Endothelial cell of umbilical vein (primary cell): ENCODE results near the gene CTAG1A. TPM values are rescaled to one million over a fixed set of nuclear protein-coding genes. Genes with fewer than 3 reads are reported as not detected.

Experiments
- BruUV-seq: library from RNA; stranded (reverse); fragments of 400-500 nt; replicated peaks from 2 replicates; lab custom pipeline; 2021; lab: Mats Ljungman, UMichigan
- CTCF ChIA-PET: fragments of 300-600, 350-600 bp; sonication (Branson Sonifier 250); formaldehyde crosslinking; loops from one replicate; lab custom pipeline; 2021; ENCODE audit warnings: antibody characterized with exemption, inconsistent platforms; lab: Charles Lee
- POLR2A ChIA-PET: fragments of 300-600, 350-600 bp; sonication (Branson Sonifier 250); formaldehyde crosslinking; loops from one replicate; lab custom pipeline; 2021; ENCODE audit warnings: antibody characterized with exemption, inconsistent platforms; lab: Charles Lee
- DNase-seq: peaks from one replicate; pipeline ENCODE4 v3.0.0-alpha.2; 2011; ENCODE audit warnings: low read depth, low spot score
- FAIRE-seq: peaks from 2 replicates; lab custom pipeline; 2011; peaks lifted over from hg19 to GRCh38; lab: Jason Lieb, UNC
- H2AFZ ChIP-seq: 2 replicates; pipeline ENCODE4 v1.6.0; 2012; ENCODE audit warnings: low read depth, low read length, control low read depth, inconsistent platforms
- H3K27ac ChIP-seq: 2 replicates; pipeline ENCODE4 v1.5.1; 2011; ENCODE audit warnings: low read depth, mild to moderate bottlenecking, control low read depth, low read length, moderate library complexity; ENCODE audit not compliant: insufficient read depth
- H3K27me3 ChIP-seq, 2 experiments: 2 replicates each; pipeline versions ENCODE4 v1.6.0 to v1.6.1; 2011; ENCODE audit warnings: low read length in 2 of 2, mixed read lengths in 1 of 2; ENCODE audit not compliant: control insufficient read depth in 2 of 2, insufficient read depth in 2 of 2
- H3K36me3 ChIP-seq, 2 experiments: 2 replicates in 1 of 2; 3 replicates in 1 of 2; pipeline ENCODE4 v1.5.1; 2011; ENCODE audit warnings: low read length in 2 of 2, mild to moderate bottlenecking in 1 of 2, moderate library complexity in 1 of 2; ENCODE audit not compliant: control insufficient read depth in 2 of 2, insufficient read depth in 2 of 2; ENCODE audit errors: extremely low read depth in 1 of 2
- H3K4me1 ChIP-seq: 3 replicates; pipeline ENCODE4 v1.5.1; 2011; ENCODE audit warnings: mild to moderate bottlenecking, low read length; ENCODE audit not compliant: control insufficient read depth, insufficient read depth; ENCODE audit errors: extremely low read depth
- H3K4me2 ChIP-seq: 2 replicates; pipeline ENCODE4 v1.6.1; 2011; ENCODE audit warnings: low read length, control low read depth, mixed read lengths; ENCODE audit not compliant: insufficient read depth
- H3K4me3 ChIP-seq, 3 experiments: fragments of 200-600 bp in 1 of 3; sonication (generic), shearing (Covaris generic) in 1 of 3; replicated peaks in 1 of 3; 2 replicates each; pipeline ENCODE4 v1.5.1; 2011 to 2016; ENCODE audit warnings: control low read depth in 3 of 3, low read length in 3 of 3, mild to moderate bottlenecking in 2 of 3, inconsistent platforms in 1 of 3, low read depth in 1 of 3, moderate library complexity in 1 of 3; ENCODE audit not compliant: insufficient read depth in 1 of 3
- H3K79me2 ChIP-seq: 2 replicates; pipeline ENCODE4 v1.6.0; 2012; ENCODE audit warnings: low read length, inconsistent platforms; ENCODE audit not compliant: control insufficient read depth, insufficient read depth
- H3K9ac ChIP-seq: replicated peaks from 2 replicates; pipeline ENCODE3; 2011; ENCODE audit warnings: low read length, control low read depth; ENCODE audit not compliant: insufficient read depth; ENCODE audit errors: extremely low read depth
- H3K9me1 ChIP-seq: replicated peaks from 3 replicates; pipeline ENCODE4 v1.6.0; 2011; ENCODE audit warnings: mild to moderate bottlenecking, low read length; ENCODE audit not compliant: control insufficient read depth, insufficient read depth; ENCODE audit errors: extremely low read depth
- H3K9me3 ChIP-seq: replicated peaks from 2 replicates; pipeline ENCODE4 v1.5.1; 2012; ENCODE audit warnings: low read length, inconsistent platforms; ENCODE audit not compliant: control insufficient read depth, insufficient read depth
- H4K20me1 ChIP-seq: replicated peaks from 2 replicates; pipeline ENCODE3; 2011; ENCODE audit warnings: mild to moderate bottlenecking, low read length; ENCODE audit not compliant: control insufficient read depth, insufficient read depth; ENCODE audit errors: extremely low read depth
- EZH2 ChIP-seq: IDR thresholded peaks from 2 replicates; pipeline ENCODE4 v1.6.1; 2012; ENCODE audit warnings: borderline replicate concordance, low read depth, mild to moderate bottlenecking, moderate library complexity, low read length, inconsistent platforms; ENCODE audit not compliant: severe bottlenecking
- FOS ChIP-seq: IDR thresholded peaks from 2 replicates; pipeline ENCODE4 v1.6.1; 2011; ENCODE audit warnings: mild to moderate bottlenecking, low read length, moderate library complexity, borderline replicate concordance; ENCODE audit not compliant: insufficient read depth
- JUN ChIP-seq: IDR thresholded peaks from 2 replicates; pipeline ENCODE4 v1.6.1; 2011; ENCODE audit warnings: borderline replicate concordance, low read depth; ENCODE audit not compliant: insufficient read length, insufficient read depth
- MYC ChIP-seq: IDR thresholded peaks from one replicate; pipeline ENCODE4 v1.6.1; 2011; ENCODE audit warnings: mild to moderate bottlenecking, low read depth, low read length
- POLR2A ChIP-seq: IDR thresholded peaks from 2 replicates; pipeline ENCODE4 v1.6.1; 2012; ENCODE audit warnings: low read depth, mild to moderate bottlenecking, control low read depth, low read length
- POLR2AphosphoS5 ChIP-seq: IDR thresholded peaks from 2 replicates; pipeline ENCODE4 v1.6.1; 2012; ENCODE audit warnings: low read depth, mild to moderate bottlenecking, control low read depth, low read length, moderate library complexity; ENCODE audit not compliant: insufficient read depth
- dilution Hi-C: fragments of 300-500 bp; cut with MboI; formaldehyde crosslinking; loops from one replicate; pipeline ENCODE4 v1.15.0; 2019; ENCODE audit warnings: low sequenced_read_pairs; ENCODE audit not compliant: extremely low pct_ligation_motif_present
- intact Hi-C: fragments of 100-400 bp; cut with micrococcal nuclease; formaldehyde crosslinking; loops from one replicate; pipeline ENCODE4 v1.10.0; 2022
- polyA plus RNA-seq, 4 experiments: library from polyadenylated mRNA; depleted of rRNA in 3 of 4; stranded (reverse) in 3 of 4; unstranded in 1 of 4; fragments of >200 nt; gene quantifications; 2 replicates each; pipeline versions ENCODE4 v1.2.1 to v1.2.3, GENCODE V29; 2011 to 2012; ENCODE audit warnings: missing spikeins in 1 of 4
- total RNA-seq: library from RNA; stranded (reverse); gene quantifications from 2 replicates; pipeline ENCODE4 v1.2.3, GENCODE V29; 2021
- TF ChIP-seq, protein P1 (sequence below), 2 donors: IDR thresholded peaks; 1 replicate in 1 of 2; 2 replicates in 1 of 2; pipeline ENCODE4 v1.5.1; 2011; ENCODE audit warnings: low read length in 2 of 2, mild to moderate bottlenecking in 2 of 2, moderate library complexity in 2 of 2, control low read depth in 1 of 2, inconsistent platforms in 1 of 2, low read depth in 1 of 2; ENCODE audit not compliant: insufficient read depth in 1 of 2; ENCODE audit errors: extremely low read depth in 1 of 2
- TF ChIP-seq, protein P2 (sequence below): IDR thresholded peaks from 2 replicates; pipeline ENCODE4 v1.6.1; 2011; ENCODE audit not compliant: insufficient read depth, insufficient read length

Gene CTAG1A
- total and polyA plus RNA-seq, 2 donors (not counting 3 experiments of a cell fraction or from before 2014, with no cell fraction given) = not detected

DNA sequence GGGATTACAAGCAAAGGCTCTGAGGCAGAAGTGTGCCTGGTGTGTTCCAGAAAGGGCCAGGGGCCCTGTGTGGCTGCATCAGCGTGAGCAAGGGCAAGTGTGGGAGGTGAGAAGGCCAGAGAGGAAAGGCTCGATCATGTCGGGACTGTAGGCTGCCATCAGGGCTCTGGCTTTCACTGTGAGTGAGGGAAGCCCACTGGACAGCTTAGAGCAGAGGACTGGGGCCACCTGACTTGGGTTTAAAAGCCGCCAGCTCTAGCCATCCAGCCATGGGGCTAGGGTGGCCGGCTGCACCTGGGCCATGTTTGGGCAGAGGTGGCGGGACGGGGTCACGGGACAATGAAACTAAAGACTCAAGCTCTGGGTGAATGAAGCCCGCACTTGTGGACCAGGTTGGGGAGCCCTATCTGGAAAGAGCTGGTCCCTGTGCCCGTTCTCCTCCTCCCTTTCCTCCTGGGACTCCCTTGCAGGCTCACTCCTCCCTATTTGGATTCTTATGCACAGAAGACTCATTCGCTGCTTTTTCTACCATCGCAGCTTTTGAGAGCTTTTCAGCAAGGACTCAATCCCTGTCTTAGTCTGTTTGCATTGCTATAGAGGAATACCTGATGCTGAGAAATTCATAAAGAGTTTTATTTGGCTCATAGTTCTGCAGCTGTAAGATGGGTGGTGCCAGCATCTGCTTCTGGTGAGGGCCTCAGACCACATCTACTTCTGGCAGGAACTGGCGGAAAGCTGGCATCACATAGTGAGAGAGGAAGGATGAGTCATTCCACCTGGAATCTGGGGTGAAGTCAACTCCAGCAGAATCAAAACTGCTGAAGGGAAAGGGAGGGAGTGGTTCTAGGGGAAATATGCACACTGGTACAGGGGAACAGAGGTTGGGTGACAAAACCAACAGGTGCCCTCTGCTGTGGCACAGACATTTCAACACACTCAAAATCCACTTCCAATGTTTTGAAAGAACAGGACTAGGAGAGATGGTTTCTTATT, 18.8 kb downstream of the CTAG1A start:
- FAIRE-seq = peak; percentile 94
- no peaks in the 10 kb centered on the region for H3K27me3 ChIP-seq
- TF ChIP-seq MYC = no peak
- no peak for TF ChIP-seq POLR2AphosphoS5
- peak; percentile 43 for TF ChIP-seq JUN
- peak; percentile 50 for TF ChIP-seq FOS
- H3K9me3 ChIP-seq = no peaks in the 10 kb centered on the region
- peak; percentile 24 for DNase-seq
- no peak overlapping the region for H3K4me3 ChIP-seq
- dilution Hi-C loops (no loop called here), intact Hi-C loops (no loop called here)
- H3K27ac ChIP-seq = no peak overlapping the region
- ChIA-PET POLR2A (no interaction called here), CTCF (no interaction called here)
- BruUV-seq = no TSS peak
- peaks cover 6% of the 10 kb centered on the region for H3K4me1 ChIP-seq
- no peaks in the 10 kb centered on the region for H3K36me3 ChIP-seq
- no peaks in the 10 kb centered on the region for H3K79me2 ChIP-seq
- no peak overlapping the region for H2AFZ ChIP-seq
- H3K4me2 ChIP-seq = no peak overlapping the region
- H4K20me1 ChIP-seq = no peaks in the 10 kb centered on the region
- H3K9ac ChIP-seq = no peak overlapping the region
- H3K9me1 ChIP-seq = no peaks in the 10 kb centered on the region

DNA sequence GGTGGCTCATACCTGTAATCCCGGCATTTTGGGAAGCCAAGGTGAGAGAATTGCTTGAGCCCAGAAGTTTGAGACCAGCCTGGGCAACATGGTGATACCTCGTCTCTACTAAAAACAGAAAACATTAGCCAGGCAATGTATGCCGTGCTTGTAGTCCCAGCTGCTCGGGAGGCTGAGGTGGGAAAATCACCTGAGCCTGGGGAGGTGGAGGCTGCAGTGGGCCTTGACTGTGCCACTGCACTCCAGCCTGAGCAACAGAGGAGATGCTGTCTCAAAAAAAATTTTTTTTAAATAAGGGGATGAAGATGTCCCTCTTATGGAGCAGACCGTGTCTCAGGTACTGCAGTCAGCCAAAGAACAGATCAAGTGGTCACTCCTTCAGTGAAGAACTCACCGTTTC, 20.6 kb downstream of the CTAG1A start:
- no peaks in the 10 kb centered on the region for H3K27me3 ChIP-seq
- H3K9ac ChIP-seq = no peak overlapping the region
- no peaks in the 10 kb centered on the region for H3K36me3 ChIP-seq
- DNase-seq (no peak), FAIRE-seq (no peak)
- no peaks in the 10 kb centered on the region for H3K9me3 ChIP-seq
- no peak overlapping the region for H3K27ac ChIP-seq
- peaks cover 6% of the 10 kb centered on the region for H3K4me1 ChIP-seq
- H3K4me2 ChIP-seq = no peak overlapping the region
- H3K4me3 ChIP-seq = no peak overlapping the region
- TF ChIP-seq POLR2A (no peak), POLR2AphosphoS5 (no peak), EZH2 (no peak), FOS (no peak), JUN (no peak)
- TF ChIP-seq, protein P1, sequence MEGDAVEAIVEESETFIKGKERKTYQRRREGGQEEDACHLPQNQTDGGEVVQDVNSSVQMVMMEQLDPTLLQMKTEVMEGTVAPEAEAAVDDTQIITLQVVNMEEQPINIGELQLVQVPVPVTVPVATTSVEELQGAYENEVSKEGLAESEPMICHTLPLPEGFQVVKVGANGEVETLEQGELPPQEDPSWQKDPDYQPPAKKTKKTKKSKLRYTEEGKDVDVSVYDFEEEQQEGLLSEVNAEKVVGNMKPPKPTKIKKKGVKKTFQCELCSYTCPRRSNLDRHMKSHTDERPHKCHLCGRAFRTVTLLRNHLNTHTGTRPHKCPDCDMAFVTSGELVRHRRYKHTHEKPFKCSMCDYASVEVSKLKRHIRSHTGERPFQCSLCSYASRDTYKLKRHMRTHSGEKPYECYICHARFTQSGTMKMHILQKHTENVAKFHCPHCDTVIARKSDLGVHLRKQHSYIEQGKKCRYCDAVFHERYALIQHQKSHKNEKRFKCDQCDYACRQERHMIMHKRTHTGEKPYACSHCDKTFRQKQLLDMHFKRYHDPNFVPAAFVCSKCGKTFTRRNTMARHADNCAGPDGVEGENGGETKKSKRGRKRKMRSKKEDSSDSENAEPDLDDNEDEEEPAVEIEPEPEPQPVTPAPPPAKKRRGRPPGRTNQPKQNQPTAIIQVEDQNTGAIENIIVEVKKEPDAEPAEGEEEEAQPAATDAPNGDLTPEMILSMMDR (IDR thresholded peaks at IDR 0.05; ENCODE audit: extremely low read depth in 1 of 2, insufficient read depth in 1 of 2, low read depth in 1 of 2, low read length in 2 of 2) = no peak
- TF ChIP-seq, protein P2, sequence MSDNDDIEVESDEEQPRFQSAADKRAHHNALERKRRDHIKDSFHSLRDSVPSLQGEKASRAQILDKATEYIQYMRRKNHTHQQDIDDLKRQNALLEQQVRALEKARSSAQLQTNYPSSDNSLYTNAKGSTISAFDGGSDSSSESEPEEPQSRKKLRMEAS = no peak
- intact Hi-C loops = no loop called here
- dilution Hi-C loops = no loop called here
- no TSS peak for BruUV-seq
- CTCF ChIA-PET = no interaction called here
- no peaks in the 10 kb centered on the region for H4K20me1 ChIP-seq
- no peaks in the 10 kb centered on the region for H3K9me1 ChIP-seq
- H2AFZ ChIP-seq = no peak overlapping the region
- POLR2A ChIA-PET = no interaction called here
- no peaks in the 10 kb centered on the region for H3K79me2 ChIP-seq
